CD8-positive, alpha-beta memory T cell (primary cell): ENCODE data around the gene CD86. TPM values are rescaled to one million over a fixed set of nuclear protein-coding genes. Genes with fewer than 3 reads are reported as not detected.

Experiments
- CTCF ChIA-PET: fragments of 350-600 bp; sonication (Branson Sonifier 250); formaldehyde crosslinking; loops from one replicate; lab custom pipeline; 2021; ENCODE audit warnings: antibody characterized with exemption; lab: Charles Lee
- POLR2A ChIA-PET: fragments of 350-600 bp; sonication (Branson Sonifier 250); formaldehyde crosslinking; loops from one replicate; lab custom pipeline; 2021; ENCODE audit warnings: antibody characterized with exemption; lab: Charles Lee
- DNase-seq, 5 donors: peaks; one replicate each; pipeline versions ENCODE4 v3.0.0 to v3.0.0-alpha.2; 2020 to 2022; ENCODE audit warnings: mixed read lengths in 1 of 5
- H3K27ac ChIP-seq: one replicate; pipeline ENCODE4 v1.7.0; 2013; ENCODE audit warnings: low read depth, mild to moderate bottlenecking, low read length, moderate library complexity
- H3K27me3 ChIP-seq: 2 replicates; pipeline ENCODE4 v1.7.0; 2013; ENCODE audit warnings: low read length, mild to moderate bottlenecking; ENCODE audit not compliant: insufficient read depth, poor library complexity, severe bottlenecking
- H3K36me3 ChIP-seq: 2 replicates; pipeline ENCODE4 v1.7.0; 2013; ENCODE audit warnings: mild to moderate bottlenecking, low read length, moderate library complexity; ENCODE audit not compliant: insufficient read depth
- H3K4me1 ChIP-seq: 2 replicates; pipeline ENCODE4 v1.7.0; 2013; ENCODE audit warnings: mild to moderate bottlenecking, low read length, moderate library complexity; ENCODE audit not compliant: insufficient read depth
- H3K4me3 ChIP-seq: 2 replicates; pipeline ENCODE4 v1.7.0; 2013; ENCODE audit warnings: mild to moderate bottlenecking, low read length
- H3K9me3 ChIP-seq: 2 replicates; pipeline ENCODE4 v1.7.0; 2013; ENCODE audit warnings: mild to moderate bottlenecking, low read length
- H3K27ac Mint-ChIP-seq, 8 donors: one replicate each; pipeline ENCODE4 v1.8.0; 2020 to 2021; ENCODE audit warnings: mixed read lengths in 8 of 8, mild to moderate bottlenecking in 6 of 8, inconsistent platforms in 3 of 8, moderate library complexity in 3 of 8
- H3K27me3 Mint-ChIP-seq, 2 donors: one replicate each; pipeline ENCODE4 v1.8.0; 2020 to 2021; ENCODE audit warnings: mixed read lengths in 2 of 2, mild to moderate bottlenecking in 1 of 2, moderate library complexity in 1 of 2
- H3K36me3 Mint-ChIP-seq, 3 donors: one replicate each; pipeline ENCODE4 v1.8.0; 2020 to 2021; ENCODE audit warnings: mixed read lengths in 3 of 3, inconsistent platforms in 1 of 3, mild to moderate bottlenecking in 1 of 3
- H3K4me1 Mint-ChIP-seq, 3 donors: one replicate each; pipeline ENCODE4 v1.8.0; 2020 to 2021; ENCODE audit warnings: mixed read lengths in 3 of 3, inconsistent platforms in 1 of 3, mild to moderate bottlenecking in 1 of 3
- H3K4me3 Mint-ChIP-seq, 7 donors: one replicate each; pipeline ENCODE4 v1.8.0; 2020 to 2021; ENCODE audit warnings: mixed read lengths in 7 of 7, mild to moderate bottlenecking in 6 of 7, moderate library complexity in 4 of 7, inconsistent platforms in 2 of 7
- H3K9me3 Mint-ChIP-seq, 5 donors: one replicate each; pipeline ENCODE4 v1.8.0; 2020 to 2022; ENCODE audit warnings: mixed read lengths in 5 of 5, mild to moderate bottlenecking in 3 of 5, moderate library complexity in 2 of 5, inconsistent platforms in 1 of 5
- polyA plus RNA-seq: library from polyadenylated mRNA; unstranded; fragments of 300-500 nt; fragmentation: Illumina TruSeq; gene quantifications from one replicate; pipeline ENCODE4 v1.2.3, GENCODE V29; 2021
- total RNA-seq, 2 experiments: library from RNA; stranded (reverse); gene quantifications; one replicate each; pipeline ENCODE4 v1.2.3, GENCODE V29; 2021

Gene CD86
- total and polyA plus RNA-seq, 3 experiments from 2014 or later, result 0.95 to 1.2 TPM; not detected in 1

GRCh38 chr3:122085673-122086072 is 30.5 kb downstream of the CD86 start:
- Mint-ChIP-seq H3K9me3 (no peaks in the 10 kb centered on the region), H3K27ac (peak overlapping the region in 1 of 8 donors; percentile 72), H3K4me3 (no peak overlapping the region), H3K4me1 (peaks cover 0 to 18% (median 15%) of the 10 kb centered on the region in 3 donors), H3K36me3 (no peaks in the 10 kb centered on the region), H3K27me3 (peaks cover 0 to 1% of the 10 kb centered on the region in 2 donors)
- CTCF ChIA-PET, result no interaction called here
- Histone ChIP-seq H3K4me3 (no peak overlapping the region), H3K4me1 (no peaks in the 10 kb centered on the region), H3K9me3 (no peaks in the 10 kb centered on the region), H3K27me3 (no peaks in the 10 kb centered on the region), H3K27ac (no peak overlapping the region), H3K36me3 (no peaks in the 10 kb centered on the region)
- POLR2A ChIA-PET, result no interaction called here
- no peak for DNase-seq

- Histone ChIP-seq H3K4me1 (no peaks in the 10 kb centered on the region), H3K27ac (no peak overlapping the region), H3K4me3 (no peak overlapping the region), H3K9me3 (no peaks in the 10 kb centered on the region), H3K27me3 (no peaks in the 10 kb centered on the region), H3K36me3 (no peaks in the 10 kb centered on the region)
- Mint-ChIP-seq H3K36me3 (no peaks in the 10 kb centered on the region), H3K4me1 (peaks cover 5 to 11% (median 7%) of the 10 kb centered on the region in 3 donors), H3K4me3 (no peak overlapping the region), H3K27ac (no peak overlapping the region), H3K9me3 (no peaks in the 10 kb centered on the region), H3K27me3 (no peaks in the 10 kb centered on the region)
- ChIA-PET POLR2A (no interaction called here), CTCF (no interaction called here)
- no peak for DNase-seq
Measured at GRCh38 chr3:122088531-122088930, 33.4 kb downstream of the CD86 start.

GRCh38 chr3:122091602-122092295 is 36.6 kb downstream of the CD86 start:
- ChIA-PET CTCF (interaction anchor here (1.8 kb wide), 1 partner anchor 10 kb away, joined by 5 read pairs; no protein-coding TSS in a partner anchor), POLR2A (no interaction called here)
- H3K9me3 Mint-ChIP-seq, result no peaks in the 10 kb centered on the region
- H3K4me3 Mint-ChIP-seq, result no peak overlapping the region
- H3K27me3 Mint-ChIP-seq, result no peaks in the 10 kb centered on the region
- Histone ChIP-seq H3K36me3 (no peaks in the 10 kb centered on the region), H3K4me1 (no peaks in the 10 kb centered on the region), H3K9me3 (no peaks in the 10 kb centered on the region), H3K27ac (no peak overlapping the region), H3K27me3 (peaks cover 2% of the 10 kb centered on the region), H3K4me3 (no peak overlapping the region)
- no peak for DNase-seq
- H3K4me1 Mint-ChIP-seq, result peaks cover 5 to 11% (median 7%) of the 10 kb centered on the region in 3 donors
- H3K27ac Mint-ChIP-seq, result peak overlapping the region in 1 of 8 donors; percentile 88
- no peaks in the 10 kb centered on the region for H3K36me3 Mint-ChIP-seq

GRCh38 chr3:122092460-122093165 is 37.5 kb downstream of the CD86 start:
- no peaks in the 10 kb centered on the region for H3K4me1 ChIP-seq
- DNase-seq, result peak in 2 of 5 donors; percentile 9 to 62
- no peaks in the 10 kb centered on the region for H3K36me3 Mint-ChIP-seq
- H3K9me3 Mint-ChIP-seq, result no peaks in the 10 kb centered on the region
- peak overlapping the region in 3 of 7 donors; percentile 5 to 51 (median 24) for H3K4me3 Mint-ChIP-seq
- POLR2A ChIA-PET, result no interaction called here
- H3K4me1 Mint-ChIP-seq, result peaks cover 5 to 11% (median 7%) of the 10 kb centered on the region in 3 donors
- no peak overlapping the region for H3K4me3 ChIP-seq
- H3K27ac Mint-ChIP-seq, result peak overlapping the region in 3 of 8 donors; percentile 5 to 77 (median 22)
- CTCF ChIA-PET, result interaction anchor here (1.8 kb wide), 1 partner anchor 9 kb away, joined by 5 read pairs; no protein-coding TSS in a partner anchor
- H3K27ac ChIP-seq, result no peak overlapping the region
- peaks cover 2% of the 10 kb centered on the region for H3K27me3 ChIP-seq
- no peaks in the 10 kb centered on the region for H3K36me3 ChIP-seq
- H3K9me3 ChIP-seq, result no peaks in the 10 kb centered on the region
- H3K27me3 Mint-ChIP-seq, result no peaks in the 10 kb centered on the region

- H3K36me3 Mint-ChIP-seq, result no peaks in the 10 kb centered on the region
- Histone ChIP-seq H3K36me3 (no peaks in the 10 kb centered on the region), H3K27me3 (peaks cover 2% of the 10 kb centered on the region), H3K9me3 (no peaks in the 10 kb centered on the region), H3K4me3 (no peak overlapping the region), H3K4me1 (no peaks in the 10 kb centered on the region), H3K27ac (no peak overlapping the region)
- ChIA-PET POLR2A (no interaction called here), CTCF (no interaction called here)
- no peaks in the 10 kb centered on the region for H3K9me3 Mint-ChIP-seq
- peak overlapping the region in 1 of 8 donors; percentile 36 for H3K27ac Mint-ChIP-seq
- no peaks in the 10 kb centered on the region for H3K27me3 Mint-ChIP-seq
- no peak for DNase-seq
- peaks cover 5 to 11% (median 7%) of the 10 kb centered on the region in 3 donors for H3K4me1 Mint-ChIP-seq
- H3K4me3 Mint-ChIP-seq, result no peak overlapping the region
Measured at GRCh38 chr3:122094125-122094524, 39.0 kb downstream of the CD86 start.

- Histone ChIP-seq H3K4me3 (no peak overlapping the region), H3K4me1 (no peaks in the 10 kb centered on the region), H3K36me3 (no peaks in the 10 kb centered on the region), H3K27ac (no peak overlapping the region), H3K27me3 (peaks cover 2% of the 10 kb centered on the region), H3K9me3 (no peaks in the 10 kb centered on the region)
- Mint-ChIP-seq H3K36me3 (no peaks in the 10 kb centered on the region), H3K4me1 (peaks cover 5 to 11% (median 7%) of the 10 kb centered on the region in 3 donors), H3K27me3 (no peaks in the 10 kb centered on the region), H3K27ac (no peak overlapping the region), H3K4me3 (no peak overlapping the region), H3K9me3 (no peaks in the 10 kb centered on the region)
- CTCF ChIA-PET, result no interaction called here
- POLR2A ChIA-PET, result no interaction called here
- no peak for DNase-seq
Measured at GRCh38 chr3:122094693-122095092, 39.5 kb downstream of the CD86 start.

- CTCF ChIA-PET, result no interaction called here
- Histone ChIP-seq H3K27me3 (peaks cover 2% of the 10 kb centered on the region), H3K27ac (no peak overlapping the region), H3K36me3 (no peaks in the 10 kb centered on the region), H3K9me3 (no peaks in the 10 kb centered on the region), H3K4me1 (peaks cover 5% of the 10 kb centered on the region), H3K4me3 (no peak overlapping the region)
- POLR2A ChIA-PET, result no interaction called here
- H3K27ac Mint-ChIP-seq, result no peak overlapping the region
- no peak for DNase-seq
- H3K4me3 Mint-ChIP-seq, result no peak overlapping the region
- H3K27me3 Mint-ChIP-seq, result no peaks in the 10 kb centered on the region
- H3K4me1 Mint-ChIP-seq, result peaks cover 15 to 20% (median 18%) of the 10 kb centered on the region in 3 donors
- no peaks in the 10 kb centered on the region for H3K9me3 Mint-ChIP-seq
- no peaks in the 10 kb centered on the region for H3K36me3 Mint-ChIP-seq
Measured at GRCh38 chr3:122097141-122097540, 42.0 kb downstream of the CD86 start.

- CTCF ChIA-PET, result no interaction called here
- Histone ChIP-seq H3K4me3 (no peak overlapping the region), H3K36me3 (no peaks in the 10 kb centered on the region), H3K27me3 (peaks cover 2% of the 10 kb centered on the region), H3K27ac (no peak overlapping the region), H3K4me1 (peaks cover 5% of the 10 kb centered on the region), H3K9me3 (no peaks in the 10 kb centered on the region)
- no peak for DNase-seq
- Mint-ChIP-seq H3K9me3 (no peaks in the 10 kb centered on the region), H3K4me3 (no peak overlapping the region), H3K27ac (no peak overlapping the region), H3K36me3 (no peaks in the 10 kb centered on the region), H3K4me1 (peaks cover 15 to 20% (median 16%) of the 10 kb centered on the region in 3 donors), H3K27me3 (no peaks in the 10 kb centered on the region)
- POLR2A ChIA-PET, result no interaction called here
Measured at GRCh38 chr3:122098611-122099010, 43.4 kb downstream of the CD86 start.
